Measurements from ENCODE around the gene MYO1E. TPM values are rescaled to one million over a fixed set of nuclear protein-coding genes. Genes with fewer than 3 reads are reported as not detected.

MYO1E gene
- total RNA-seq, 5 donors from 2014 or later (not counting 1 experiment from before 2014, with no cell fraction given), result 1.3 to 11.7 (median 4.3) TPM

DNA sequence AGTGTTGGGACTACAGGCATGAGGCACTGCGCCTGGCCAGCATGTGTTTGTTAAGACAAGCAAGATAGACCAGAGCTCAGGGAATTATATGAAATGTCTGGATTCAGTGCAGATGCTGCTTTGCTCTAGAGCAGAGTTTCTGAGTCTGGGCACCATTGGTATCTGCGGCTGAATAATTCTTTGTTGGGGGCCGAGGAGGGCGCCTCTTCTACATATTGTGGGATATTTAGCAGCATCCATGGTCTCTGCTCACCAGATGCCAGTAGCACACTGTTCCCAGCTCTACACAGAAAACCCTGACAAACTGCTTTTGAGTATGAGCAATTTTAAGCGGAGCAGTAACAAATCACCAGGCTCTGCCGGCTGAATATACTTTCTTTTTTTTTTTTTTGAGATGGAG lies 169.7 kb downstream of the MYO1E start:
- WGBS (ENCODE audit: insufficient coverage), result 100% methylated on average over 1 of the region's 6 CpGs
- Mint-ChIP-seq H3K9me3 (no peaks in the 10 kb centered on the region), H3K27me3 (no peaks in the 10 kb centered on the region), H3K27ac (no peak overlapping the region), H3K4me1 (no peaks in the 10 kb centered on the region), H3K36me3 (no peaks in the 10 kb centered on the region), H3K4me3 (no peak overlapping the region)
- no peaks in the 10 kb centered on the region for H3K9me3 ChIP-seq
- H3K4me1 ChIP-seq (ENCODE audit: control insufficient read depth in 1 of 2, extremely low read depth in 1 of 2, insufficient read depth in 2 of 2, low read length in 2 of 2), result no peaks in the 10 kb centered on the region
- ATAC-seq (replicated peaks in 1 of 4) (no peak), DNase-seq (no peak)
- CTCF ChIA-PET, result no interaction called here
- no peaks in the 10 kb centered on the region for H3K36me3 ChIP-seq (ENCODE audit: control insufficient read depth in 2 of 2, extremely low read depth in 1 of 2, insufficient read depth in 1 of 2, low read length in 1 of 2)
- POLR2A ChIA-PET, result interaction anchor here in 1 of 2 donors (0.7 kb wide), 1 partner anchor 295 kb away, joined by 3 read pairs; no protein-coding TSS in a partner anchor
- H3K27ac ChIP-seq (ENCODE audit: low read length), result no peak overlapping the region
- H3K4me3 ChIP-seq (ENCODE audit: control insufficient read depth in 1 of 2, extremely low read depth in 1 of 2, low read length in 1 of 2), result no peak overlapping the region
- H3K27me3 ChIP-seq (replicated peaks in 1 of 2; ENCODE audit: control insufficient read depth in 2 of 2, extremely low read depth in 1 of 2, insufficient read depth in 2 of 2, low read length in 1 of 2), result no peaks in the 10 kb centered on the region

DNA sequence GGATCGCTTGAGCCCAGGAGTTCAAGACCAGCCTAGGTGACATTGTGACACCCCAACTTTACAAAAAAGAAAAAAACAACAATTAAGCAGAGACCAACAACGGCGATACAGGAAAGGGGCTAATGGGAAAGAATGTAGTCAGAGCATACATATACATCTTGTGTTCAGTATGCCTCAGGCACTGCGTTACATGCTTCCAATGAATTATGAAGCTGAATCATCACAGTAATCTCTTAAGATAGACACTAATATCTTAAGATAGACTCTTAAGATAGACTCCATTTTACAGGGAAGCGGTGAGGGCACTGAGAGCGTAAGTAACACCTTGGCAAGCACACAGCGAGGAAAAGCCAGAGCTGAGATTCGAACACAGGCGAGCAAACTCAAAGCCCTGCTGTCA lies 172.1 kb downstream of the MYO1E start:
- H3K4me3 ChIP-seq (ENCODE audit: control insufficient read depth in 1 of 2, extremely low read depth in 1 of 2, low read length in 1 of 2), result no peak overlapping the region
- Mint-ChIP-seq H3K27me3 (no peaks in the 10 kb centered on the region), H3K27ac (no peak overlapping the region), H3K36me3 (no peaks in the 10 kb centered on the region), H3K4me1 (peaks cover 0 to 6% (median 2%) of the 10 kb centered on the region in 3 donors), H3K4me3 (no peak overlapping the region), H3K9me3 (no peaks in the 10 kb centered on the region)
- ChIA-PET POLR2A (no interaction called here), CTCF (no interaction called here)
- no CpG with 5 or more reads among the region's 9 CpGs for WGBS (ENCODE audit: insufficient coverage)
- ATAC-seq (replicated peaks in 1 of 4) (no peak), DNase-seq (no peak)
- no peaks in the 10 kb centered on the region for H3K27me3 ChIP-seq (replicated peaks in 1 of 2; ENCODE audit: control insufficient read depth in 2 of 2, extremely low read depth in 1 of 2, insufficient read depth in 2 of 2, low read length in 1 of 2)
- no peaks in the 10 kb centered on the region for H3K4me1 ChIP-seq (ENCODE audit: control insufficient read depth in 1 of 2, extremely low read depth in 1 of 2, insufficient read depth in 2 of 2, low read length in 2 of 2)
- H3K36me3 ChIP-seq (ENCODE audit: control insufficient read depth in 2 of 2, extremely low read depth in 1 of 2, insufficient read depth in 1 of 2, low read length in 1 of 2), result no peaks in the 10 kb centered on the region
- no peak overlapping the region for H3K27ac ChIP-seq (ENCODE audit: low read length)
- H3K9me3 ChIP-seq, result no peaks in the 10 kb centered on the region

DNA sequence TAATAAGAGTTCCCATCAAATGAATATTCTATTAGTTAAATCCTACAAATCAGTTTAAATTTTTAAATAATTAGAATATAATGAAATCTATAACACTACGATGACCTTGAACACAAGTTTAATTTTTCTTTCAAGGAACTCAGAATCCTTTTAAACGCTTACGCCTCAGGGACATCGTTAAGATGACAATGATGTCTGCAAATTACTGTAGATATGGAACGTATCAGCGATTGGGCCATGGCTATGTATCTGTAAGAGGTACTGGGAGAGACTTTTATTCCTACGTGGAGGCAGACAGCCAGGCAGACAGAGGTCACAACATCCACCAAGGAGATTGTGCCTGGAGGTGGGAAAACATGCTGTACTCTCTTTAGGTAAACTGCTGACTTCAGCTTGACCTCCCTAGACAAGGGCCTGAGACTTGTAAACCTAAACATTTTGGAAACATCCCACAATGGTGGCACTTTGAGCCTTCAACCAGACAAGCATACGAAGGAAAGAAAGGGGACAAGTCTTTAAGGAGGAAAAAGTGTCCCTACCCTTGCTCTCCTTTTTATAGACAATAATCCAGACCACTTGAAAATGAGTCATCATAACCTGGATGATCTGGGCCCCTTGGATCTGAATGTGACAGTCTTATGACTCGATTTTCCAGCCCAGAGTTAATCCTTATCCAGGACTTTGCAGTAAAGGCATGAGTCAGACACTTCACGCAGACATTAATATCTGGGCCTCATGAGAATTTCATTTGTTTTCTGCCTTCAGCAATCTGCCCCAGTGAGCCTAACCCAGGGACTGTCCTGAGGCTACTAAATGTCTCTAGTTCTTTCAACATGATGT lies 172.8 kb downstream of the MYO1E start:
- H3K9me3 Mint-ChIP-seq, result no peaks in the 10 kb centered on the region
- H3K4me3 Mint-ChIP-seq, result no peak overlapping the region
- CTCF ChIA-PET, result no interaction called here
- no peak for DNase-seq
- no peaks in the 10 kb centered on the region for H3K4me1 ChIP-seq (ENCODE audit: control insufficient read depth in 1 of 2, extremely low read depth in 1 of 2, insufficient read depth in 2 of 2, low read length in 2 of 2)
- no peaks in the 10 kb centered on the region for H3K27me3 ChIP-seq (replicated peaks in 1 of 2; ENCODE audit: control insufficient read depth in 2 of 2, extremely low read depth in 1 of 2, insufficient read depth in 2 of 2, low read length in 1 of 2)
- no peak overlapping the region for H3K27ac Mint-ChIP-seq
- no peaks in the 10 kb centered on the region for H3K36me3 ChIP-seq (ENCODE audit: control insufficient read depth in 2 of 2, extremely low read depth in 1 of 2, insufficient read depth in 1 of 2, low read length in 1 of 2)
- ATAC-seq (replicated peaks in 1 of 4), result no peak
- H3K36me3 Mint-ChIP-seq, result no peaks in the 10 kb centered on the region
- no peak overlapping the region for H3K27ac ChIP-seq (ENCODE audit: low read length)
- H3K9me3 ChIP-seq, result no peaks in the 10 kb centered on the region
- POLR2A ChIA-PET, result no interaction called here
- H3K4me3 ChIP-seq (ENCODE audit: control insufficient read depth in 1 of 2, extremely low read depth in 1 of 2, low read length in 1 of 2), result no peak overlapping the region
- peaks cover 0 to 6% (median 2%) of the 10 kb centered on the region in 3 donors for H3K4me1 Mint-ChIP-seq
- no peaks in the 10 kb centered on the region for H3K27me3 Mint-ChIP-seq
- WGBS (ENCODE audit: insufficient coverage), result 79% methylated on average over 5 of the region's 10 CpGs

DNA sequence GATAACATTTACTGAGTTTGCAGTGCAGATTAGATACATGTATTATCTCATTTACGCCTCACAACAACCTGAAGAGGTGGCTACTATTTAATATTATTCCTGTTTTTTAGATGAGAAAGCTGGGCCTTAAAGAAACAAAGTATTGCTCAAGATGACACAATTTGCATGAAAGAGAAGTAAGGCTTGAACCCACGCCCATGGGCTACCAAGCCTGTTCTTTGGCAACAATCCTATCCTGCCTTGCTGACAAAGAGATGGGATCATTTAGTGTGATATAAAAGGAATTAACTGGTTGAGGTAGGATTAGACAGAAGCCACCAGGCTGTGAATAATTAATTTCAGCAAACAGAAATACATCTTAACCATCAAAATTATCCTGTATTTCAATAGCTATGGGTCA lies 175.2 kb downstream of the MYO1E start:
- no peak overlapping the region for H3K27ac Mint-ChIP-seq
- no peaks in the 10 kb centered on the region for H3K36me3 Mint-ChIP-seq
- no peak for ATAC-seq (replicated peaks in 1 of 4)
- no peaks in the 10 kb centered on the region for H3K9me3 ChIP-seq
- no peak overlapping the region for H3K27ac ChIP-seq (ENCODE audit: low read length)
- ChIA-PET CTCF (no interaction called here), POLR2A (no interaction called here)
- no peaks in the 10 kb centered on the region for H3K4me1 ChIP-seq (ENCODE audit: control insufficient read depth in 1 of 2, extremely low read depth in 1 of 2, insufficient read depth in 2 of 2, low read length in 2 of 2)
- H3K27me3 Mint-ChIP-seq, result peaks cover 0 to 7% of the 10 kb centered on the region in 2 donors
- H3K4me1 Mint-ChIP-seq, result peaks cover 0 to 6% (median 2%) of the 10 kb centered on the region in 3 donors
- no peaks in the 10 kb centered on the region for H3K9me3 Mint-ChIP-seq
- H3K4me3 Mint-ChIP-seq, result no peak overlapping the region
- 67% methylated on average over 1 of the region's 2 CpGs for WGBS (ENCODE audit: insufficient coverage)
- H3K36me3 ChIP-seq (ENCODE audit: control insufficient read depth in 2 of 2, extremely low read depth in 1 of 2, insufficient read depth in 1 of 2, low read length in 1 of 2), result no peaks in the 10 kb centered on the region
- no peak for DNase-seq
- H3K27me3 ChIP-seq (replicated peaks in 1 of 2; ENCODE audit: control insufficient read depth in 2 of 2, extremely low read depth in 1 of 2, insufficient read depth in 2 of 2, low read length in 1 of 2), result no peaks in the 10 kb centered on the region
- H3K4me3 ChIP-seq (ENCODE audit: control insufficient read depth in 1 of 2, extremely low read depth in 1 of 2, low read length in 1 of 2), result no peak overlapping the region

DNA sequence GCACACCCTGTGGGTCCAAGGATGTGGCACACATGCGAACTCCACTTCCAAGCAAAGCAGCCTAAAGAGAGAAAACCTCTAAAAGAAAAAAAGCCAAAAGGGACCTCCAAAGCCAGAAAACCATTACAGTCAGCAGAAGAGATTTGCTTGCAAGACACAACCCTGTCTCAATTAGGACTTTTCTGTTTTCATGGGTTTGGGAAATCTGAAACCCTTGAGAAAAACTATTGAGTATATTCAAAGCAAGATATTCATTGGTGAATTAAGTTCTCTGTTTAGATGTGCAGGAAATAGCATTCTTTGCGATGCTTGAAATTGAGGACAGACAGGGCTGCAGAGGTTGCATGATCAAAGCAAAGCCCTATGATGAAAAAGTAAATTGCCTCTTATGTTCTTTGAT lies 176.3 kb downstream of the MYO1E start:
- no peaks in the 10 kb centered on the region for H3K36me3 Mint-ChIP-seq
- H3K9me3 Mint-ChIP-seq, result no peaks in the 10 kb centered on the region
- H3K4me1 Mint-ChIP-seq, result peaks cover 0 to 6% (median 2%) of the 10 kb centered on the region in 3 donors
- Histone ChIP-seq H3K9me3 (no peaks in the 10 kb centered on the region), H3K4me3 (ENCODE audit: control insufficient read depth in 1 of 2, extremely low read depth in 1 of 2, low read length in 1 of 2) (no peak overlapping the region), H3K36me3 (ENCODE audit: control insufficient read depth in 2 of 2, extremely low read depth in 1 of 2, insufficient read depth in 1 of 2, low read length in 1 of 2) (no peaks in the 10 kb centered on the region), H3K27me3 (replicated peaks in 1 of 2; ENCODE audit: control insufficient read depth in 2 of 2, extremely low read depth in 1 of 2, insufficient read depth in 2 of 2, low read length in 1 of 2) (no peaks in the 10 kb centered on the region), H3K27ac (ENCODE audit: low read length) (no peak overlapping the region), H3K4me1 (ENCODE audit: control insufficient read depth in 1 of 2, extremely low read depth in 1 of 2, insufficient read depth in 2 of 2, low read length in 2 of 2) (no peaks in the 10 kb centered on the region)
- H3K27ac Mint-ChIP-seq, result no peak overlapping the region
- CTCF ChIA-PET, result interaction anchor here in 1 of 2 donors (0.6 kb wide), 1 partner anchor 1768 kb away, joined by 4 read pairs; no protein-coding TSS in a partner anchor
- H3K27me3 Mint-ChIP-seq, result peaks cover 0 to 10% of the 10 kb centered on the region in 2 donors
- POLR2A ChIA-PET, result no interaction called here
- H3K4me3 Mint-ChIP-seq, result no peak overlapping the region
- DNase-seq (no peak), ATAC-seq (replicated peaks in 1 of 4) (no peak)
- WGBS (ENCODE audit: insufficient coverage), result 44% methylated on average over 1 of the region's 2 CpGs

DNA sequence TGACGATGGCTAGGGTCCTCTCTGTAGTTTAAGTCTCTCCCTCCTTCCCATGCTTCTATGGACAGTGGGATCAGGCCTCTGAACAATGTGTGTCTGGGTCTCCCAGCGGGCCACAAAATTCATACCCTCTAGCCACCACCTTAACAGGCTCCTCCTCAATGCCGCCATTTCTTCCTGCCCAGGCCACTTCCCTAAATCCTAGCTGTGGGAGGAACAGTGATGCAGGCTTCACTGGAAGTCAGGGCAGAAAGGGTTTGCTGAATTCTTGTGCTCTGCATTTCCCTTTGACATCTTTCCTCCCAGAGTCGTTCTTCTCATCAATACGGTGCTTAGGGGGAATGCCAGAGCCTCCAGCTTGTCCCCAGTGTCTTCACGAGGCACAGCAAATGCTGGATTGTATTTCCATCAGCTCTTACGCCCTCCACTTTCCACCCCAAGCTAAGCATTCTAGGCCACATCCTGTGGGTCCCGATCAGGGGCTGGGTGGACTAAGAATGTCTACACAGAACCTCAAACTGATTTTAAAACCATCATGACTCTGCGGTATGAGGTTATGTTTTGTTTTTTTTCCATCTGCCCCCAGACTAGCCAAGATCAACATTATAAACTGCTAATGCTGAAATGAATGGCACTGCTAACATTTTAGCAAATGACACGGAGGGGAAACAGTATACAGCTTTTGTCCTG lies 177.9 kb downstream of the MYO1E start:
- ChIA-PET CTCF (no interaction called here), POLR2A (no interaction called here)

More for the DNA sequence above, 177.9 kb downstream of the MYO1E start:
- peaks cover 0 to 8% of the 10 kb centered on the region in 2 experiments for H3K27me3 ChIP-seq (replicated peaks in 1 of 2; ENCODE audit: control insufficient read depth in 2 of 2, extremely low read depth in 1 of 2, insufficient read depth in 2 of 2, low read length in 1 of 2)
- H3K27ac ChIP-seq (ENCODE audit: low read length), result no peak overlapping the region
- Mint-ChIP-seq H3K4me3 (no peak overlapping the region), H3K27me3 (peaks cover 4 to 15% of the 10 kb centered on the region in 2 donors), H3K9me3 (no peaks in the 10 kb centered on the region), H3K4me1 (peaks cover 0 to 6% (median 2%) of the 10 kb centered on the region in 3 donors), H3K36me3 (no peaks in the 10 kb centered on the region), H3K27ac (no peak overlapping the region)
- DNase-seq (no peak), ATAC-seq (replicated peaks in 1 of 4) (no peak)
- H3K4me1 ChIP-seq (ENCODE audit: control insufficient read depth in 1 of 2, extremely low read depth in 1 of 2, insufficient read depth in 2 of 2, low read length in 2 of 2), result no peaks in the 10 kb centered on the region
- no peaks in the 10 kb centered on the region for H3K36me3 ChIP-seq (ENCODE audit: control insufficient read depth in 2 of 2, extremely low read depth in 1 of 2, insufficient read depth in 1 of 2, low read length in 1 of 2)
- 83% methylated on average over 2 of the region's 10 CpGs for WGBS (ENCODE audit: insufficient coverage)
- no peaks in the 10 kb centered on the region for H3K9me3 ChIP-seq
- H3K4me3 ChIP-seq (ENCODE audit: control insufficient read depth in 1 of 2, extremely low read depth in 1 of 2, low read length in 1 of 2), result no peak overlapping the region
